ENCODE results near the gene FOXO6.

DNA sequence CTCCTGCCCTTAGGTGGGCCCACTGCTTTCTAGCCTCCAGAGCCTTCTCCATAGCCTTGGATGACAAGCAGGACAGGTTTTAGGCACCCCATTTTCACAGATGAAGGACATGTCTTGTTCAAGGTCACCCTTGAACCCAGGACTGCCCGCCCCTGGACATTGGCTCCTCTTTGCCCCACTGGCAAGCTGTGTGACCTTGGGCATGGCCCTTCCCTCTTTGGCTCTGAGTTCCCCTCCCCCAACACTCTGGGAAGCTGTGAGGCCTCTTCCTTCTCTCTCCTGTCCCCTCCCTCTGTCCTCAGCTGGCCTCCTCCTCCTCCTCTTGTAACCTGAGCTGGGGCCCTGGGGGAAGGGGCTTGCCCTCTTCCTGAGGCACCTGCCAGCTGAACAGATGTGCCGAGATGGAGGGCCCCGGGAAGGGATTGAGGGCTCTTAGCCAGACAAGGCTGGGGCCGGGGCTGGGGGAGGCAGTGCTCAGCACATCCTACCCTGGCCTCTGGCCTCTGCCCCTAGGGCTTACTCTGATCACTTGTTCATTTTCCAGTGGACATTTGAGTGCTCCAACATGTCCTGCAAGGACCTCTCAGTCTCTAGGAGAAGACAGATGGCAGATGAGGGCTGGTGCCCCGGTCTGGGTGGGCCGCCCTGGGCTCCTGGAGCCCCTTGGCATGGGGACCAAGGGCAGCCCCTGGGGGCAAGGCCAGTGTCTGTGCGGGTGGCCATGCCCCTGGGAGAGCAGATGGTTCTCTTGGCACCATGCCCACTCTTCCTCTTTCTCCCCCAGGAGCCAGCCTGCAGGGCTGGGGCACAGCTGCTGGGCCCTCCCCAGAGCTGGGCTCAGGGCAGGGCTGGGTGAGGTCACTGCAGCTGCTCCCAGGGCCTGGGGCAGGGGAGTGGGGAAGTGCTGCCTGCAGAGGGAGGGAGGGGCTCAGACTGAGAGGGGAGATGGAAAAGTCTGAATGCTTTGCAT is 10.7 kb downstream of the FOXO6 start:
- TF ChIP-seq GATA2 (IDR thresholded peaks at IDR 0.05; ENCODE audit: low read depth, low read length) (no peak), GATA3 (IDR thresholded peaks at IDR 0.05; ENCODE audit: low read depth, low read length) (no peak)

All from SH-SY5Y (cell line).